MCF 10A (cell line): ENCODE results near the gene PCK2. TPM values are rescaled to one million over a fixed set of nuclear protein-coding genes. Genes with fewer than 3 reads are reported as not detected.

Source experiments
- BruUV-seq: library from RNA; stranded (reverse); fragments of 400-500 nt; replicated peaks from 2 replicates; lab custom pipeline; 2021; lab: Mats Ljungman, UMichigan
- CTCF ChIA-PET: fragments of 300-600 bp; sonication (Branson Sonifier 250); formaldehyde crosslinking; extraction: SDS; loops from one replicate; lab custom pipeline; 2021; ENCODE audit warnings: antibody characterized with exemption, inconsistent platforms; lab: Yijun Ruan, JAX
- POLR2A ChIA-PET: fragments of 300-600, 350-650 bp; sonication (Branson Sonifier 250); formaldehyde crosslinking; extraction: SDS; loops from one replicate; lab custom pipeline; 2020; ENCODE audit warnings: antibody characterized with exemption, inconsistent platforms; lab: Yijun Ruan, JAX
- DNase-seq: peaks from one replicate; pipeline ENCODE4 v3.0.0-alpha.2; 2018; ENCODE audit not compliant: unreplicated experiment
- H3K27ac Mint-ChIP-seq: one replicate; pipeline ENCODE4 v1.8.0; 2022; ENCODE audit warnings: mild to moderate bottlenecking, low read depth, mixed read lengths; ENCODE audit not compliant: unreplicated experiment
- H3K27me3 Mint-ChIP-seq: one replicate; pipeline ENCODE4 v1.8.0; 2022; ENCODE audit warnings: mixed read lengths; ENCODE audit not compliant: insufficient read depth, unreplicated experiment
- H3K36me3 Mint-ChIP-seq: one replicate; pipeline ENCODE4 v1.8.0; 2022; ENCODE audit warnings: mild to moderate bottlenecking, moderate library complexity, mixed read lengths; ENCODE audit not compliant: insufficient read depth, unreplicated experiment
- H3K4me1 Mint-ChIP-seq: one replicate; pipeline ENCODE4 v1.8.0; 2022; ENCODE audit warnings: mixed read lengths; ENCODE audit not compliant: insufficient read depth, unreplicated experiment
- H3K4me3 Mint-ChIP-seq: one replicate; pipeline ENCODE4 v1.8.0; 2022; ENCODE audit warnings: mild to moderate bottlenecking, moderate library complexity, mixed read lengths; ENCODE audit not compliant: unreplicated experiment
- H3K9me3 Mint-ChIP-seq: one replicate; pipeline ENCODE4 v1.8.0; 2022; ENCODE audit warnings: mixed read lengths; ENCODE audit not compliant: unreplicated experiment
- CTCF ChIP-seq: fragments of 200-600 bp; IDR thresholded peaks from one replicate; pipeline ENCODE4 v1.8.0; 2022; ENCODE audit warnings: antibody characterized with exemption, mild to moderate bottlenecking; ENCODE audit not compliant: unreplicated experiment
- intact Hi-C: fragments of 100-400 bp; cut with micrococcal nuclease; formaldehyde crosslinking; loops from 2 replicates; pipeline ENCODE4 v1.14.1; 2022
- total RNA-seq: library from RNA; stranded (reverse); gene quantifications from 2 replicates; pipeline ENCODE4 v1.2.3, GENCODE V29; 2022

PCK2 gene
- total RNA-seq, 1 experiment from 2014 or later: 112 TPM

- Mint-ChIP-seq H3K4me3 (no peak overlapping the region), H3K36me3 (no peaks in the 10 kb centered on the region), H3K9me3 (no peaks in the 10 kb centered on the region), H3K27me3 (peaks cover 33% of the 10 kb centered on the region), H3K4me1 (no peaks in the 10 kb centered on the region), H3K27ac (no peak overlapping the region)
- no peak for TF ChIP-seq CTCF
- ChIA-PET POLR2A (no interaction called here), CTCF (interaction anchor here (1.9 to 4.6 kb wide), 3 partner anchors 31 to 49 kb away, joined by 7 to 61 read pairs (median 18); partner anchors contain the start of gene PCK2)
- no peak for DNase-seq
- no TSS peak for BruUV-seq
- intact Hi-C loops: loop anchor here (2.0 kb wide), 1 partner anchor 45 kb away; no protein-coding TSS in a partner anchor
These were observed 34.2 kb upstream of the PCK2 start for GRCh38 chr14:24059841-24060388.

GRCh38 chr14:24060443-24060842, 33.7 kb upstream of the PCK2 start:
- Mint-ChIP-seq H3K4me1 (no peaks in the 10 kb centered on the region), H3K27me3 (peaks cover 28% of the 10 kb centered on the region), H3K36me3 (no peaks in the 10 kb centered on the region), H3K27ac (no peak overlapping the region), H3K4me3 (no peak overlapping the region), H3K9me3 (no peaks in the 10 kb centered on the region)
- no peak for DNase-seq
- BruUV-seq: no TSS peak
- intact Hi-C loops: no loop called here
- ChIA-PET POLR2A (interaction anchor here (0.6 kb wide), 1 partner anchor 82 kb away, joined by 3 read pairs; no protein-coding TSS in a partner anchor), CTCF (interaction anchor here (1.9 to 3.9 kb wide), 2 partner anchors 30 to 48 kb away, joined by 7 to 18 read pairs; no protein-coding TSS in a partner anchor)
- TF ChIP-seq CTCF: no peak

- intact Hi-C loops: no loop called here
- CTCF ChIA-PET: interaction anchor here (0.6 to 3.9 kb wide), 6 partner anchors 18 to 1235 kb away, joined by 3 to 18 read pairs (median 4); no protein-coding TSS in a partner anchor
- DNase-seq: no peak
- no TSS peak for BruUV-seq
- POLR2A ChIA-PET: interaction anchor here (0.6 kb wide), 1 partner anchor 81 kb away, joined by 3 read pairs; no protein-coding TSS in a partner anchor
- Mint-ChIP-seq H3K4me1 (no peaks in the 10 kb centered on the region), H3K27me3 (peaks cover 20% of the 10 kb centered on the region), H3K27ac (no peak overlapping the region), H3K4me3 (no peak overlapping the region), H3K9me3 (no peaks in the 10 kb centered on the region), H3K36me3 (no peaks in the 10 kb centered on the region)
- TF ChIP-seq CTCF: no peak
These were observed 32.9 kb upstream of the PCK2 start for GRCh38 chr14:24060984-24061913.
